IPS DF 6.9 (cell line): ENCODE results near the gene TFF1.

Source experiments
- DNase-seq: peaks from one replicate; pipeline ENCODE4 v3.0.0-alpha.2; 2013; ENCODE audit warnings: low read depth, low spot score
- H3K27ac ChIP-seq: one replicate; pipeline ENCODE4 v1.5.1; 2013; ENCODE audit warnings: low read length, control low read depth
- H3K27me3 ChIP-seq: 2 replicates; pipeline ENCODE4 v1.6.1; 2013; ENCODE audit warnings: mild to moderate bottlenecking, low read length; ENCODE audit not compliant: control insufficient read depth, insufficient read depth
- H3K36me3 ChIP-seq: 2 replicates; pipeline ENCODE4 v1.6.1; 2013; ENCODE audit warnings: low read length; ENCODE audit not compliant: control insufficient read depth, insufficient read depth
- H3K4me1 ChIP-seq: 2 replicates; pipeline ENCODE4 v1.6.1; 2013; ENCODE audit warnings: low read length; ENCODE audit not compliant: control insufficient read depth, insufficient read depth
- H3K4me3 ChIP-seq: 2 replicates; pipeline ENCODE4 v1.5.1; 2013; ENCODE audit warnings: mild to moderate bottlenecking, low read length
- H3K9me3 ChIP-seq: 2 replicates; pipeline ENCODE4 v1.6.1; 2013; ENCODE audit warnings: low read length, inconsistent platforms; ENCODE audit not compliant: control insufficient read depth, insufficient read depth
- WGBS: extraction: QIAGEN DNeasy Blood & Tissue Kit; methylation state at CpG from one replicate; pipeline ENCODE4 v1.1.7; 2013; ENCODE audit warnings: mixed read lengths, missing lambda C conversion rate; ENCODE audit not compliant: insufficient read length, insufficient coverage; 5-methylcytosine and 5-hydroxymethylcytosine counted together

The TFF1 gene

DNA sequence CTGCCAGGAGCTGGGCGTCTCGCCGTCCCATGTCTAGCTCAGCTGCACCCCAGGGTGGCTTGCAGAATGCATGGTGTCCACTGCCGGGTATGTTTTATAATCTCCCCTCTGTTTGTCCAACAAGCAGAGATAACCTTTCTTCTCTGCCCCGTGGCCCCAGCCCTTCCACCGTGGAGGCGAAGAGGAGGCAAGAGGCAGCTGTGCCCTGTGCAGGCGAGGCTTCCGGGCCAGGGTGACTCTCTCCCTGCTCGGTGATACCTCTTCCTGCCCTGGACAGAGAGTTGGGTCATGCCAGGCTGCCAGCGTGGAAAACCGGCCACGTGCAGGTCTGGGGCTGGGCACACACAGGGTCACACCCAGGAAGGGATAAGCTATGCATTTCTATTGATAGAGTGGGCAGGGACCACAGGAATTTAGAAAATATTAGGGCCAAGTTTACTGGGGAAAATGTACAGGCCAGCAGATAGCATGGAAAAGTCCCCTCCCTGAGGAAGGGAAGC is 15.4 kb downstream of the TFF1 start, which contains the start of gene TFF2:
TFF2 (minus strand) TSS at position 68 of the 500 bp plus-strand sequence; CDS start at position 31, 37 bp downstream.
- Histone ChIP-seq H3K36me3 (no peaks in the 10 kb centered on the region), H3K4me1 (no peaks in the 10 kb centered on the region), H3K27me3 (no peaks in the 10 kb centered on the region), H3K9me3 (no peaks in the 10 kb centered on the region), H3K4me3 (no peak within 1 kb of the TSS), H3K27ac (no peak within 1 kb of the TSS)
- WGBS: no CpG with 5 or more reads among the region's 13 CpGs
- DNase-seq: no peak

DNA sequence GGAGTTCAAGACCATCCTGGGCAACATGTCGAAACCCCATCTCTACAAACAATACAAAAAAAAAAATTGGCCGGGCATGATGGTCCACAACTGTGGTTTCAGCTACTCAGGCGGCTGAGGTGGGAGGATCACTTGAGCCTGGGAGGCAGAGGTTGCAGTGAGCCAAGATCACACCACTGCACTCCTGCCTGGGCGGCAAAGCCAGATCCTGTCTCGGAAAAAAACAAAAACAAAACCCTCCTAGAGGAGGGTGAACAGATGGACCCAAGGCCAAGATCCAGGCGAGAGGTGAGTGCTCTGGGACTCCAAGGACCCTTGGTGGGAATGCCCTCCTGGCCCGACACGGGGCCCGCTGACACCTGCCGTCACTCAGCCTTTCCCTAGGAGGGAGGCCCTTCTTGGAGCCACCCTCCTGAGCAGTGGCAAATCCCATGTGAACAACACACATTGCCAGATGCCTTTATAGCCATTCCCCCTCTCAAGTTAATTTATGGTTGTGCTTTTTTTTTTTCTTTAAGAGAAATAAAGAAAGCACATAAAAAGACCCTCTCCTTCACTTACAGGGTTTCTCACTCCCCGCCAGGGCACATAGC is 15.9 kb downstream of the TFF1 start:
- H3K27ac ChIP-seq: no peak overlapping the region
- no peaks in the 10 kb centered on the region for H3K9me3 ChIP-seq
- no peak overlapping the region for H3K4me3 ChIP-seq
- no CpG with 5 or more reads among the region's 11 CpGs for WGBS
- no peaks in the 10 kb centered on the region for H3K27me3 ChIP-seq
- no peak for DNase-seq
- no peaks in the 10 kb centered on the region for H3K36me3 ChIP-seq
- no peaks in the 10 kb centered on the region for H3K4me1 ChIP-seq

DNA sequence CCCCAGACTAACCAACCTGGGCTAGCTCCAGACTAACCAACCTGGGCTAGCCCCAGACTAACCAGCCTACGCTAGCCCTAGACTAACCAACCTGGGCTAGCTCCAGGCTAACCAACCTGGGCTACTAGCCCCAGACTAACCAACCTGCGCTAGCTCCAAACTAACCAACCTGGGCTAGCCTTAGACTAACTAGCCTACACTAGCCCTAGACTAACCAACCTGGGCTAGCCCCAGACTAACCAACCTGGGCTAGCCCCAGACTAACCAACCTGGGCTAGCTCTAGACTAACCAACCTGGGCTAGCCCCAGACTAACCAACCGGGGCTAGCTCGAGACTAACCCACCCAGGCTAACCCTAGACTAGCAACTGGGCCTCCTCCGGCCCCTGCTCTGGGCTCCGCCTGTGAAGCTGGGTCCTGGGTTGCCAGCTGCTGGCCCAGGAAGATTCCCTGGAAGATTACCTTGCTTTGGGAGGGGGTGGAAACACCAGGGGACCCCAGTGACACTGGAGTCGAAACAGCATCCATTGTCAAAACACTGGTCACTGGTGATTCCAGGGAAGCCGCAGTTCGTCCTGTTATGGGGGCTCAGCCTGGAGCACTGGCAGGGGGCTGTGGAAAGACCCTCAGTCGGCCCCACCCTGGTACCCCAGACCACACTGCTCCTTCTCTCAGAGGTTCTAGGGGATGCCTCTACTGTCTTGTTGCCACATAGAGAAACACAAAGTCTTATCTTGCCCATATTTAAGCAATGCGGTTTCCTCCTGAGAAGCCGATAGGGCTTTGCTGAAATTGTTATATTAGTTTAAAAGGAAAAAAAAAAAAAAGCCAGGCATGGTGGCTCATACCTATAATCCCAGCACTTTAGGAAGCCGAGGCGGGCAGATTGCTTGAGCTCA is 16.7 kb downstream of the TFF1 start:
- no peak for DNase-seq
- H3K4me3 ChIP-seq: no peak overlapping the region
- WGBS: no CpG with 5 or more reads among the region's 14 CpGs
- H3K4me1 ChIP-seq: no peaks in the 10 kb centered on the region
- H3K36me3 ChIP-seq: no peaks in the 10 kb centered on the region
- no peak overlapping the region for H3K27ac ChIP-seq
- no peaks in the 10 kb centered on the region for H3K9me3 ChIP-seq
- no peaks in the 10 kb centered on the region for H3K27me3 ChIP-seq

DNA sequence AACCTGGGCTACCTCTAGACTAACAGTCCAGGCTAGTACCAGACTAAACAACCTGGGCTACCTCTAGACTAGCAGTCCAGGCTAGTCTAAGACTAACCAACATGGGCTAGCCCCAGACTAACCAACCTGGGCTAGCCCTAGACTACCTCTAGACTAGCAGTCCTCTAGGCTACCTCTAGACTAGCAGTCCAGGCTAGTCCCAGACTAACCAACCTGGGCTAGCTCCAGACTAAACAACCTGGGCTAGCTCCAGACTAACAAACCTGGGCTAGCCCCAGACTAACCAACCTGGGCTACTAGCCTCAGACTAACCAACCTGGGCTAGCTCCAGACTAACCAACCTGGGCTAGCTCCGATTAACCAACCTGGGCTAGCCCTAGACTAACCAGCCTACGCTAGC is 17.6 kb downstream of the TFF1 start:
- no peaks in the 10 kb centered on the region for H3K36me3 ChIP-seq
- no peak for DNase-seq
- H3K4me3 ChIP-seq: no peak overlapping the region
- H3K27ac ChIP-seq: no peak overlapping the region
- no CpG with 5 or more reads among the region's 2 CpGs for WGBS
- no peaks in the 10 kb centered on the region for H3K27me3 ChIP-seq
- no peaks in the 10 kb centered on the region for H3K9me3 ChIP-seq
- H3K4me1 ChIP-seq: no peaks in the 10 kb centered on the region

DNA sequence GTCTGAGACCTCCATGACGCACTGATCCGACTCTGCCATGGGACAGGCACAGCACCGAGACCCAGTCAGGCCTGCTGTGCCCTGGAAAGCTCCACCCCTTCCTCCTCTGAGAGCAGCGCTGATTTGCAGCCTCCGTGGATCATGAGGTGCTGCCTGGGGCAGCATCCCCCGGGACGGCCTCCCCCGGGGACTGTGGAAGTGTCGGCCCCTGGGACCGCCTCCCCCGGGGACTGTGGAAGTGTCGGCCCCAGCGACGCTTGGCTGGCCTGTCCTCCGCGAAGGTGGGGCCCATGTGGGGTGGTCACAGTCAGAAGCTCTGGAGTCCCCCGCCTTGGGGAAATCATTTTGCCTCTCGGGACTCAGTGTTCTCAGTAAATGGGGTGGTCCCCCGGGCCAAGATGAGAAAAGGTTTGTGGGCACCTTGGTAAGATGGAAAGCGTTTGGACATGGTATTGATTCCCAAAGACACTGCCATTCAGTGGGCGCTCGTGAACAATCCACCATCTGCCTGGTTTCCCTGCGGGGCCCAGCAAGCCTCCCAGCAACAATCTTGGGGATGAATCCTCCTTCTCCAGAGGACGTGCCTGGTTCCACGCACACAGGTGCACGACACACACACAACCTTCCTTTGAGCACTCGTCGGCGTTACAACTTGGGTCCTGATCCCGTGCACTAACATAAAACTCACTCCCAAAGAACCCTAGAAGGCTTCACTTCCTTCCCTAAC is 18.6 kb downstream of the TFF1 start:
- no peak for DNase-seq
- H3K27ac ChIP-seq: no peak overlapping the region
- no peaks in the 10 kb centered on the region for H3K9me3 ChIP-seq
- H3K27me3 ChIP-seq: no peaks in the 10 kb centered on the region
- no peaks in the 10 kb centered on the region for H3K4me1 ChIP-seq
- H3K4me3 ChIP-seq: no peak overlapping the region
- WGBS: no CpG with 5 or more reads among the region's 30 CpGs
- H3K36me3 ChIP-seq: no peaks in the 10 kb centered on the region

DNA sequence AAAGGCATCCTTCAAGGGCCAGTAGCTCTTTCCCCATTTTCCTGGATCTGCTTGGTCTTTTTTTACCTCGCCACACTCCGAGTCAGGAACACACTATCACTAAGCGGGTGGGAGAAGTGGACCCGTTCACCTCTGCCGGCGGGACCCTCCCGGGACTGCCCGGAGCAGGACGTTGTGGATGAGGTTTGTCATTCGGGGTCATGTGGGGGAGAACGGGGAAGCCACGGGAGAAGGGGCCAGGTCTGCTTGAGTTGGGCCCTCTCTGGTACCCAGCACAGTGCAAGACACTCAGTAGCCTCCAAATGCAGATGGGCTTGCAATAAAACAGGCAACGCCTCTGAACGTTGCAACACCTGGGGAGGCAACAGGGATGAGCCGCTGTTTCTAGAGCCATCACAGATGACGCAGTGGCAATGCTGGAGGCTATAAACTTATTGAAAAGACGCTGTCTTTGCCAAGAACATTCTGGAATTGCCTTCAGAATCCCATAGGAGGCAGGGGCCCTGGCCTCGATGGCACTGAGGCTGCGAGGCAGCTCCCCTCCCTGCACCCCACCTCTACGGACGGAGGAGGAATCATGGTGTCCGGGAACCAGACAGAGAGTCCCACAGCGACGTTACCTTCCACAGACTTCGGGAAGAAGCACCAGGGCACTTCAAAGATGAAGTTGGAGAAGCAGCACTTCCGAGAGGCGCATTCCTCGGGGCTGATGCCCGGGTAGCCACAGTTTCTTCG is 19.3 kb downstream of the TFF1 start:
- no peaks in the 10 kb centered on the region for H3K36me3 ChIP-seq
- no peak overlapping the region for H3K4me3 ChIP-seq
- no peak overlapping the region for H3K27ac ChIP-seq
- H3K4me1 ChIP-seq: peaks cover 1% of the 10 kb centered on the region; the same call in 1 of the 2 replicates
- no peaks in the 10 kb centered on the region for H3K9me3 ChIP-seq
- DNase-seq: no peak
- H3K27me3 ChIP-seq: no peaks in the 10 kb centered on the region
- WGBS: no CpG with 5 or more reads among the region's 30 CpGs

DNA sequence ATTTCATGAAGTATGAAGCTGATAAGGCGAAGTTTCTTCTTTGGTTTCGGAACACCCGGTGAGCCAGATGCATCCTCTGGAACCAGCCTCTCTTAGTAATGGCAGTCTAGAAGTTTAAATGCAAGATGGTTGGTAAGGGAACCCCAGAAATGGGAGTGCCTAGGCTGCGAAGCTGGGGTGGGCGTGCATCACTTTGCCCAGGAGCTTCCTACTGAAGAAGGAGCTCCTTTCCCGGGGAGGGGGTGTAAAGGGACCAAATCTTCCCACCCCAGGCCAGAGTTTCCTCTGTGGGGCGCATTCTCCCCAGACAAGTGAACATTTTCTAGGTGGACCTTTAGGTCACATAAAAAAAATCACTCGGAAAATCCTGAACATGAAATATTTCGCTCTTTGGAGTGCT is 19.9 kb downstream of the TFF1 start:
- no peaks in the 10 kb centered on the region for H3K27me3 ChIP-seq
- no peaks in the 10 kb centered on the region for H3K9me3 ChIP-seq
- no CpG with 5 or more reads among the region's 9 CpGs for WGBS

DNA sequence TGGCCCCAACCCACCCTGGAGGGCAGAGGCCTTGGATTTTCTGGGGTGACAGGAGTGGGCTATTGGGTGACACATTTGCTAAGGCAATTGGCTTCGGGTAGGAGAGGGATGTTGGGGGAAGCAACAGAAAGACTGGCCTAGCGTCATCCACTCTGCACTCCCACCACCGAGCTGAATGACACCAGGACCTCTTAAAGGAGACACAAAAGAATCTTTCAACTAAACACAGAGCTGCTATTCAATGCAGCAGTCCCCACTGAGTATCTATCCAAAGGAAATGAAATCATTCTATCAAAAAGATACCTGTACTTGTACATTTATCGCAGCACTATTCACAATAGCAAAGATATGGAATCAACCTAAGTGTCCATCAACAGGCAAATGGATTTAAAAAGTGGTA is 21.7 kb downstream of the TFF1 start:
- H3K4me1 ChIP-seq: peaks cover 2% of the 10 kb centered on the region; the same call in 1 of the 2 replicates
- H3K4me3 ChIP-seq: no peak overlapping the region
- no peaks in the 10 kb centered on the region for H3K9me3 ChIP-seq
- no CpG with 5 or more reads among the region's 4 CpGs for WGBS
- no peaks in the 10 kb centered on the region for H3K27me3 ChIP-seq
- no peak overlapping the region for H3K27ac ChIP-seq
- H3K36me3 ChIP-seq: no peaks in the 10 kb centered on the region
- no peak for DNase-seq

More for the DNA sequence above, 19.9 kb downstream of the TFF1 start:
- H3K36me3 ChIP-seq: no peaks in the 10 kb centered on the region
- no peak for DNase-seq
- peaks cover 2% of the 10 kb centered on the region; the same call in 1 of the 2 replicates for H3K4me1 ChIP-seq
- no peak overlapping the region for H3K4me3 ChIP-seq
- H3K27ac ChIP-seq: no peak overlapping the region

DNA sequence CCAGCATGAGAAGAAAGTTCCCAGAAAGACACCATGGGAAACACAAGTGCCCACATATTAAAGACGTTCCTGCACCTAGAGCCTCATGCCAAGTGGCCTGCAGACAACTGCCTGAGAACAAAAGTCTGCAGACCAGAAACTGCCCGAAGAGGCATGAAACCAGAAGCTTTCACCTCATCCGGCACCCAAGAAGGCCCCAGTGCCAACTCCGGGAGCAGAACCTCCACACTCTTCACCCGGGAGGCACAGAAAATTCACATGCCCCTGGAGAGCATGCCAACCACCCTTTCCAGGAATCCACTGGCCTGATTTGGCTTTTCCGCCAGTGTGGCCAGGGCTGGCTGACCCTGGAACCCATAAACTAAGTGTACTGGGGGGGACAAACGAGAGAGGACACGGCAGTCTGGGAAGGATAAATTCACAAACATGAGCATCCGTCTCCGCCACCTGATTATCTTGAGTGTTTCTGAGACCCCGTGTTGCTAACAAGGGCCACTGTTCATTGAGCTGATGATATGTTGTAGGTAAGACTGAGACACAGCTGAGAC is 22.3 kb downstream of the TFF1 start:
- Histone ChIP-seq H3K4me3 (no peak overlapping the region), H3K27me3 (no peaks in the 10 kb centered on the region), H3K36me3 (no peaks in the 10 kb centered on the region), H3K4me1 (peaks cover 2% of the 10 kb centered on the region; the same call in 1 of the 2 replicates), H3K9me3 (no peaks in the 10 kb centered on the region), H3K27ac (no peak overlapping the region)
- no CpG with 5 or more reads among the region's 11 CpGs for WGBS
- DNase-seq: no peak
